Spleen (tissue), 11 donors: ENCODE measurements around the gene SMAD6. TPM values are rescaled to one million over a fixed set of nuclear protein-coding genes. Genes with fewer than 3 reads are reported as not detected.

Experiments used
- DNase-seq: peaks from one replicate; pipeline ENCODE4 v3.0.0-alpha.2; 2020
- H3K27ac ChIP-seq, 8 donors: fragments of 200-600 bp; sonication (generic) in 7 of 8; 1 replicate in 4 of 8; 2 replicates in 4 of 8; pipeline versions ENCODE4 v1.5.0 to v1.8.0; 2016 to 2021; ENCODE audit warnings: inconsistent platforms in 4 of 8, mild to moderate bottlenecking in 4 of 8, moderate library complexity in 1 of 8
- H3K27me3 ChIP-seq, 7 donors: fragments of 200-600 bp; sonication (generic) in 6 of 7; replicated peaks in 1 of 7; 1 replicate in 4 of 7; 2 replicates in 3 of 7; pipeline versions ENCODE4 v1.5.0 to v1.8.0; 2016 to 2021; ENCODE audit warnings: inconsistent platforms in 3 of 7, mild to moderate bottlenecking in 1 of 7
- H3K36me3 ChIP-seq, 6 donors: fragments of 200-600 bp; sonication (generic) in 5 of 6; 1 replicate in 4 of 6; 2 replicates in 2 of 6; pipeline versions ENCODE4 v1.5.0 to v1.8.0; 2016 to 2021; ENCODE audit warnings: inconsistent platforms in 2 of 6
- H3K4me1 ChIP-seq, 6 donors: fragments of 200-600 bp; sonication (generic) in 5 of 6; 1 replicate in 3 of 6; 2 replicates in 3 of 6; pipeline versions ENCODE4 v1.5.0 to v1.8.0; 2016 to 2021; ENCODE audit warnings: inconsistent platforms in 3 of 6
- H3K4me3 ChIP-seq, 8 donors: fragments of 200-600 bp; sonication (generic) in 7 of 8; 1 replicate in 4 of 8; 2 replicates in 4 of 8; pipeline versions ENCODE4 v1.5.0 to v1.8.0; 2016 to 2021; ENCODE audit warnings: inconsistent platforms in 4 of 8, mild to moderate bottlenecking in 4 of 8, moderate library complexity in 2 of 8
- H3K9me3 ChIP-seq, 8 donors: fragments of 200-600 bp; sonication (generic) in 7 of 8; 1 replicate in 4 of 8; 2 replicates in 4 of 8; pipeline versions ENCODE4 v1.5.0 to v1.8.0; 2016 to 2021; ENCODE audit warnings: inconsistent platforms in 4 of 8
- POLR2A ChIP-seq, 3 donors: fragments of 450-650 bp; IDR thresholded peaks; one replicate each; pipeline ENCODE4 v1.5.1; 2017; ENCODE audit warnings: antibody characterized with exemption in 3 of 3, mild to moderate bottlenecking in 1 of 3
- POLR2AphosphoS5 ChIP-seq, 3 donors: sonication (generic); formaldehyde crosslinking; IDR thresholded peaks; one replicate each; pipeline ENCODE4 v1.5.1; 2017; ENCODE audit warnings: antibody characterized with exemption in 3 of 3
- WGBS, 5 donors: extraction: QIAGEN DNeasy Blood & Tissue Kit in 3 of 5; methylation state at CpG; one replicate each; pipeline versions ENCODE4 v1.1.5 to v1.1.7; 2013 to 2018; 5-methylcytosine and 5-hydroxymethylcytosine counted together
- intact Hi-C: fragments of 100-400 bp; cut with DNase I; formaldehyde crosslinking; loops from one replicate; pipeline ENCODE4 v1.15.0; 2023; ENCODE audit warnings: low total_unique reads
- polyA plus RNA-seq, 3 donors: library from polyadenylated mRNA; stranded (reverse); fragments of 200-250 nt; gene quantifications; one replicate each; pipeline ENCODE4 v1.2.1, GENCODE V29; 2013
- total RNA-seq, 7 donors: library from RNA; depleted of rRNA in 3 of 7; stranded (reverse); fragments of >200 nt in 3 of 7; fragmentation: NEBNext Ultra II Directional in 4 of 7; extraction: Animal tissue kit (Norgen Biotek cat#: 25700) in 4 of 7; gene quantifications; one replicate each; pipeline versions ENCODE4 v1.1.0 to v1.2.1, GENCODE V29; 2016 to 2021
- TF ChIP-seq, protein P1 (sequence below), 11 experiments: fragments of 200-600 bp in 7 of 11; fragments of 450-650 bp in 4 of 11; sonication (generic) in 4 of 11; IDR thresholded peaks in 8 of 11; conservative IDR thresholded peaks in 3 of 11; 1 replicate in 7 of 11; 2 replicates in 4 of 11; pipeline versions ENCODE4 v1.4.0 to v1.8.0; 2016 to 2021; ENCODE audit warnings: antibody characterized with exemption in 11 of 11, inconsistent platforms in 4 of 11, mild to moderate bottlenecking in 1 of 11
- donor health status: healthy with polysubstance abuse.
- donor health status: DM: no; HTN: no; CAD: no; lungs with moderate emphysema.
- donor health status: DM: no; HTN: no; CAD: no.
- donor health status: Bipolar disorder and iron deficiency.
- donor health status: healthy.
- donor health status: DM: no; HTN: no; CAD: no.
- donor health status: DM: yes; HTN: yes; CAD: no.

Gene SMAD6
- total and polyA plus RNA-seq, 10 donors: 0.72 to 14.0 (median 4.8) TPM

DNA sequence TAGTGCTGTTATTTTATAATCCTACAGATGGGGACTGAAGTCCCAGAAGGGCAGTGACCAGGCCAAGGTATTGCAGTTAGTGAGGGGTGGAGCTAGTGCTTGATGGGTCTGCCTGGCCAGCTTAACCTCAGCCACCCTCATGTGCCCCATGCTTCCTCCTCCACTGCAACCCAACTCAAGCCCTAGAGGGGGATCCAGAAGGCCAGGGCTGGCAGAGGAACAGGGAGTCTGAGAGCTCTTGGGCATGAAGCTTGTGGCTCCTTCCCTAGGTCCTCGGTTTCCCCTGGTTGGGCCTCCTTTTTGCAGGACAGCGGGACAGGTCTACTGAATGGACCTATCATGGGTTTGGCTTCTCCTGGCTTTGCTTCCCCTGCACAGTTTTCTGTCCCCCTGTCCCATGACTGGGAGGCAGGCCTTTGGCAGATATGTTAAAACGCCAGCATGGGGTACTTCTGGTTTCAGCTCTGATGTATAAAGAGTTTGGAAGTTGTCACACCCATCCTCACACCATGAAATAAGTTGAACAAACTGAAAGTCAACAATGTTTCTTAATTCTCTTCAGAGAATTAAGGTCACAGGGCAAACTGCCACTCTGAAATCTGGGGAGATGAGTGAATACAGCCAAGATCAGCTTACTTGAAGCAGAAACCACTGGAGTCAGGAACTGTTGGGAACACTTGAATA is 103.3 kb downstream of the SMAD6 start:
- Histone ChIP-seq H3K4me1 (peaks cover 0 to 25% (median 14%) of the 10 kb centered on the region in 6 donors), H3K9me3 (no peaks in the 10 kb centered on the region), H3K4me3 (no peak overlapping the region), H3K27ac (no peak overlapping the region), H3K36me3 (no peaks in the 10 kb centered on the region), H3K27me3 (no peaks in the 10 kb centered on the region)
- DNase-seq: no peak
- intact Hi-C loops: no loop called here
- TF ChIP-seq POLR2AphosphoS5 (IDR thresholded peaks at IDR 0.05): no peak
- TF ChIP-seq POLR2A (IDR thresholded peaks at IDR 0.05): no peak
- TF ChIP-seq, protein P1, sequence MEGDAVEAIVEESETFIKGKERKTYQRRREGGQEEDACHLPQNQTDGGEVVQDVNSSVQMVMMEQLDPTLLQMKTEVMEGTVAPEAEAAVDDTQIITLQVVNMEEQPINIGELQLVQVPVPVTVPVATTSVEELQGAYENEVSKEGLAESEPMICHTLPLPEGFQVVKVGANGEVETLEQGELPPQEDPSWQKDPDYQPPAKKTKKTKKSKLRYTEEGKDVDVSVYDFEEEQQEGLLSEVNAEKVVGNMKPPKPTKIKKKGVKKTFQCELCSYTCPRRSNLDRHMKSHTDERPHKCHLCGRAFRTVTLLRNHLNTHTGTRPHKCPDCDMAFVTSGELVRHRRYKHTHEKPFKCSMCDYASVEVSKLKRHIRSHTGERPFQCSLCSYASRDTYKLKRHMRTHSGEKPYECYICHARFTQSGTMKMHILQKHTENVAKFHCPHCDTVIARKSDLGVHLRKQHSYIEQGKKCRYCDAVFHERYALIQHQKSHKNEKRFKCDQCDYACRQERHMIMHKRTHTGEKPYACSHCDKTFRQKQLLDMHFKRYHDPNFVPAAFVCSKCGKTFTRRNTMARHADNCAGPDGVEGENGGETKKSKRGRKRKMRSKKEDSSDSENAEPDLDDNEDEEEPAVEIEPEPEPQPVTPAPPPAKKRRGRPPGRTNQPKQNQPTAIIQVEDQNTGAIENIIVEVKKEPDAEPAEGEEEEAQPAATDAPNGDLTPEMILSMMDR (IDR thresholded peaks at IDR 0.05 in 8 of 11, conservative IDR thresholded peaks at IDR 0.05 in 3 of 11): no peak
- WGBS, 5 donors: 88 to 95% (median 90%) methylated on average over 3 of the region's 3 CpGs

DNA sequence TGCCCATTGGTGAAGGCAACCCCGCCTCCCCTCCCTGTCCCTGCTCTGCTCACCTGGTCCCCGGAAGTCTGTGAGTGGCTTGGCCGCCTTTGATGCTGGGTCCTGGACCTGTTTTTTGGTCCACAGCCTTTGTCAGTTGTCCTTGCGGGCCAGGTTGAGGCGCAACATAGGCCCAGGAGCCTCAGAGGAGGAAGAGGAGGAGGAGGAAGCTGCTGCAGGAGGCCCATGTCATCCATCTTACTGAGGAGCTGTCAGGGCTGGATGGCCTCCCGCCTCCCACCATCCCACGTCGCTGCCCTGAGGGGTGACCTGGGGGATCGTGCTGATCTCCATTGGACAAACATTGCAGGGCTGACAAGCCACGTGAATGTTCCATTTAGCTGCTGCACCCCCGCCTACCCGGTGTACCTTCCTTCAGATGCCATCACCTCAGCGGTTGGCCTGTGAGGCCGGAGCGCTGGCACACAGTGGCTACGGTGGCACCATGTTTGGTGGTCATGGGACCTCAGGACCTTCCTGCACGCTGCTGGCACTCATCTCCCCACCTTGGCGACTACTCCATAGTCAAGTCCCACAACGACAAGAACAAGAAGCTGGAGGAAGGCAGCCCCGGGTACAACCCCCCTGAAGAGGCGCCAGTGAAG is 106.3 kb downstream of the SMAD6 start:
- DNase-seq: no peak
- intact Hi-C loops: no loop called here
- H3K36me3 ChIP-seq: no peaks in the 10 kb centered on the region
- 92 to 96% (median 94%) methylated on average over 17 to 21 of the region's 21 CpGs for WGBS, 5 donors
- H3K4me1 ChIP-seq: peaks cover 0 to 12% (median 4%) of the 10 kb centered on the region in 6 donors
- TF ChIP-seq POLR2AphosphoS5 (IDR thresholded peaks at IDR 0.05): no peak
- TF ChIP-seq, protein P1 (IDR thresholded peaks at IDR 0.05 in 8 of 11, conservative IDR thresholded peaks at IDR 0.05 in 3 of 11): no peak
- TF ChIP-seq POLR2A (IDR thresholded peaks at IDR 0.05): no peak
- H3K27ac ChIP-seq: no peak overlapping the region
- H3K27me3 ChIP-seq: no peaks in the 10 kb centered on the region
- peaks cover 0 to under 1% (median 0%) of the 10 kb centered on the region in 8 donors for H3K9me3 ChIP-seq
- no peak overlapping the region for H3K4me3 ChIP-seq

DNA sequence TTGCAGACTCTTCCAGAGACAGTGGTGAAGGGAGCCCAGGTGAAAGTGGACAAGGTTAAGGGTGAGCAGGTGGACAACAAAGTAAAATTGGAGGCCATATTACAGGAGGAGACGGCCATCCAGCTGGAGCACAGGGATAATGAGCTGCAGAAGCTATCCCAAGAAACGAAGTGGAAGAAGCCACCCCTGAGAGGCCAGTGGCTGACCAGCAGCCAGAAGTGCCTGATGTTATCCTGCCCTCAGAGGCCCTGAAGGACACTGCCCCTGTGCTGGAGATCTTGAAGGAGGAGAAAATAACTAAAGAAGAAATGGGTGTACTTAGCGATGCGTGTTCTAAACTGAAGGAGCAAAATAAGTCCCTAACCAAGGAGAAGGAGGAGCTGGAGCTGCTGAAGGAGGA is 107.6 kb downstream of the SMAD6 start:
- TF ChIP-seq, protein P1 (IDR thresholded peaks at IDR 0.05 in 8 of 11, conservative IDR thresholded peaks at IDR 0.05 in 3 of 11): no peak
- TF ChIP-seq POLR2AphosphoS5 (IDR thresholded peaks at IDR 0.05) (no peak), POLR2A (IDR thresholded peaks at IDR 0.05) (no peak)
- H3K9me3 ChIP-seq: peaks cover 0 to 9% (median 2%) of the 10 kb centered on the region in 8 donors
- WGBS, 5 donors: 85 to 94% (median 88%) methylated on average over 4 of the region's 4 CpGs

DNA sequence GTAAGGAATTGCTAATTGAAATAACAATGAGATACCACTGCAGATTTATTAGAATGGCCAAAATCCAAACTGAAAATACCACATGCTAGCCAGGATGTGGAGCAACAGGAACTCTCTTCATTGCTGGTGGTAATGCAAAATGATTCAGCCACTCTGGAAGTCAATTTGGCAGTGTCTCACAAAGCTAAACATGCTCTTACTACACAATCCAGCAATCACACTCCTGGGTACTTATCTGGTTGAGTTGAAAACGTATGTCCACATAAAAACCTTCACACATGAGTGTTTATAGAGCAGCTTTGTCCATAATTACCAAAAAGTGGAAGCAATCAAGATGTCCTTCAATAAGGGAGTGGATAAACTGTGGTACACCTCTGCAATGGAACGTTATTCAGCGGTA is 113.3 kb downstream of the SMAD6 start:
- no peak for DNase-seq
- H3K27ac ChIP-seq: no peak overlapping the region
- H3K4me1 ChIP-seq: no peaks in the 10 kb centered on the region
- no peaks in the 10 kb centered on the region for H3K36me3 ChIP-seq
- WGBS, 5 donors: 55 to 73% (median 62%) methylated on average over 3 of the region's 3 CpGs
- no peaks in the 10 kb centered on the region for H3K27me3 ChIP-seq
- H3K9me3 ChIP-seq: peaks cover 0 to 9% (median 2%) of the 10 kb centered on the region in 8 donors
- intact Hi-C loops: no loop called here
- H3K4me3 ChIP-seq: no peak overlapping the region
- TF ChIP-seq, protein P1 (IDR thresholded peaks at IDR 0.05 in 8 of 11, conservative IDR thresholded peaks at IDR 0.05 in 3 of 11): no peak
- no peak for TF ChIP-seq POLR2AphosphoS5 (IDR thresholded peaks at IDR 0.05)
- no peak for TF ChIP-seq POLR2A (IDR thresholded peaks at IDR 0.05)

More for the DNA sequence above, 107.6 kb downstream of the SMAD6 start:
- no peak for DNase-seq
- no peak overlapping the region for H3K27ac ChIP-seq
- peaks cover 0 to under 1% (median 0%) of the 10 kb centered on the region in 6 donors for H3K4me1 ChIP-seq
- H3K27me3 ChIP-seq: no peaks in the 10 kb centered on the region
- intact Hi-C loops: no loop called here
- no peak overlapping the region for H3K4me3 ChIP-seq
- no peaks in the 10 kb centered on the region for H3K36me3 ChIP-seq
